Peyer's patch (tissue), 4 donors: Measurements from ENCODE around the gene SOCS7. TPM values are rescaled to one million over a fixed set of nuclear protein-coding genes. Genes with fewer than 3 reads are reported as not detected.
A peak's percentile ranks its signal among the peaks of the same experiment; 100 is the strongest.

Experiments used
- DNase-seq, 3 donors: peaks; one replicate each; pipeline ENCODE4 v3.0.0-alpha.2; 2017 to 2019
- H3K27ac ChIP-seq, 4 donors: fragments of 200-600 bp; sonication (generic); one replicate each; pipeline ENCODE4 v1.5.1; 2016 to 2019
- H3K27me3 ChIP-seq, 2 donors: fragments of 200-600 bp; sonication (generic); one replicate each; pipeline ENCODE4 v1.5.1; 2019
- H3K36me3 ChIP-seq, 3 donors: fragments of 200-600 bp; sonication (generic); one replicate each; pipeline ENCODE4 v1.5.1; 2016 to 2019
- H3K4me1 ChIP-seq, 4 donors: fragments of 200-600 bp; sonication (generic); one replicate each; pipeline ENCODE4 v1.5.1; 2016 to 2019
- H3K4me3 ChIP-seq, 4 donors: fragments of 200-600 bp; sonication (generic); 1 replicate in 3 of 4; 2 replicates in 1 of 4; pipeline ENCODE4 v1.5.1; 2016 to 2019; ENCODE audit warnings: mild to moderate bottlenecking in 1 of 4
- H3K9me3 ChIP-seq, 4 donors: fragments of 200-600 bp; sonication (generic); one replicate each; pipeline ENCODE4 v1.5.1; 2016 to 2019; ENCODE audit warnings: mild to moderate bottlenecking in 1 of 4
- POLR2A ChIP-seq, 2 donors: fragments of 450-650 bp; IDR thresholded peaks; one replicate each; pipeline ENCODE4 v1.5.1; 2017; ENCODE audit warnings: antibody characterized with exemption in 2 of 2, mild to moderate bottlenecking in 2 of 2, moderate library complexity in 2 of 2
- total RNA-seq, 4 donors: library from RNA; depleted of rRNA; stranded (reverse); fragments of >200 nt; gene quantifications; one replicate each; pipeline ENCODE4 v1.1.0, GENCODE V29; 2016
- TF ChIP-seq, protein P1 (sequence below), 6 experiments: fragments of 450-650 bp in 4 of 6; fragments of 200-600 bp in 2 of 6; sonication (generic) in 1 of 6; IDR thresholded peaks; one replicate each; pipeline ENCODE4 v1.5.1; 2017 to 2019; ENCODE audit warnings: antibody characterized with exemption in 6 of 6, mild to moderate bottlenecking in 3 of 6, moderate library complexity in 1 of 6

SOCS7 gene, protein sequence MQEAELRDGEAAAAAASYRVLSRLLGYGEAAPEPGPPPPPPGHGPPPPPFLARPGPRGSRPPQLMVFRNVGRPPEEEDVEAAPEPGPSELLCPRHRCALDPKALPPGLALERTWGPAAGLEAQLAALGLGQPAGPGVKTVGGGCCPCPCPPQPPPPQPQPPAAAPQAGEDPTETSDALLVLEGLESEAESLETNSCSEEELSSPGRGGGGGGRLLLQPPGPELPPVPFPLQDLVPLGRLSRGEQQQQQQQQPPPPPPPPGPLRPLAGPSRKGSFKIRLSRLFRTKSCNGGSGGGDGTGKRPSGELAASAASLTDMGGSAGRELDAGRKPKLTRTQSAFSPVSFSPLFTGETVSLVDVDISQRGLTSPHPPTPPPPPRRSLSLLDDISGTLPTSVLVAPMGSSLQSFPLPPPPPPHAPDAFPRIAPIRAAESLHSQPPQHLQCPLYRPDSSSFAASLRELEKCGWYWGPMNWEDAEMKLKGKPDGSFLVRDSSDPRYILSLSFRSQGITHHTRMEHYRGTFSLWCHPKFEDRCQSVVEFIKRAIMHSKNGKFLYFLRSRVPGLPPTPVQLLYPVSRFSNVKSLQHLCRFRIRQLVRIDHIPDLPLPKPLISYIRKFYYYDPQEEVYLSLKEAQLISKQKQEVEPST
- 10 to 100 TPM; 14.2 to 24.5 (median 16.1) TPM for total RNA-seq

DNA sequence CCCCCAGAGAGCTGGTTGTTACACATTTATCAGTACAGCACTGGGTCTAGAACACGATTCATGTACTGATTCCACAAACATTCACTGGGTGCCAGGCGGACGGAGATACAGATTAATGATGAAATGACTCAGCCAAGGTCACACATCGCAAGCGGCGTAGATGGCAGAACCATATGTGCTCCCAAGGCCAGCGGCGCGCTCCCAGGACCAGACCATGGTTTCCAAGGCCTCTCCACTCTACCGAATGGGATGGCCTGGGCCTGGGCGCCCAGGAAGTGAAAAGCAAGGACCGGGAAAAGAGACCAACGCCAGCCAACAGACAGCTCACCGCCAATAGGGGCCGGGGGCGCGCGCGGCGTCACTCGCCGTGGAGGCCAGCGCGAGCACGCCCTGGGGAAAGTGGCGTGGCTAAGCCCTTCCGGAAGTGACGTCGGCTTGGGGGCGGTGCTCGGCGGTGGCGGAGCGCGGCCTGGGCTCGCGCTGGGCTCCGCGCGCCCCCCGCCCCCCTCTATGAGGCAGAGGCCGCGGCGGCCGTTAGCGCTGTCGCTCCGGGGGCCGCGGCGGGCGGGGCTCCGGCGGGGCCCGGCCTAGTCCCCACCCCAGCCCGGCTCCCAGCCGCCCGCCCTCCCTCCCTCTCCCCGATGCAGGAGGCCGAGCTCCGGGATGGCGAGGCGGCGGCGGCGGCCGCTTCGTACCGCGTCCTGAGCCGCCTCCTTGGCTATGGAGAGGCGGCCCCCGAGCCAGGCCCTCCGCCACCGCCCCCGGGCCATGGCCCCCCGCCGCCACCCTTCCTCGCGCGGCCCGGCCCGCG lies at the start of gene SOCS7:
SOCS7 (plus strand) TSS at position 433 of the 811 bp plus-strand sequence; CDS start at position 642, 209 bp downstream.
- peaks cover 0 to 32% (median 0%) of the 10 kb centered on the region in 4 donors for H3K4me1 ChIP-seq
- H3K9me3 ChIP-seq = no peaks in the 10 kb centered on the region
- peak within 1 kb of the TSS; percentile 81 to 85 (median 83) for H3K27ac ChIP-seq
- DNase-seq = peak; percentile 91 to 97 (median 96)
- peak within 1 kb of the TSS; percentile 88 to 92 (median 90) for H3K4me3 ChIP-seq
- H3K27me3 ChIP-seq = no peaks in the 10 kb centered on the region
- no peaks in the 10 kb centered on the region for H3K36me3 ChIP-seq
- TF ChIP-seq, protein P1, sequence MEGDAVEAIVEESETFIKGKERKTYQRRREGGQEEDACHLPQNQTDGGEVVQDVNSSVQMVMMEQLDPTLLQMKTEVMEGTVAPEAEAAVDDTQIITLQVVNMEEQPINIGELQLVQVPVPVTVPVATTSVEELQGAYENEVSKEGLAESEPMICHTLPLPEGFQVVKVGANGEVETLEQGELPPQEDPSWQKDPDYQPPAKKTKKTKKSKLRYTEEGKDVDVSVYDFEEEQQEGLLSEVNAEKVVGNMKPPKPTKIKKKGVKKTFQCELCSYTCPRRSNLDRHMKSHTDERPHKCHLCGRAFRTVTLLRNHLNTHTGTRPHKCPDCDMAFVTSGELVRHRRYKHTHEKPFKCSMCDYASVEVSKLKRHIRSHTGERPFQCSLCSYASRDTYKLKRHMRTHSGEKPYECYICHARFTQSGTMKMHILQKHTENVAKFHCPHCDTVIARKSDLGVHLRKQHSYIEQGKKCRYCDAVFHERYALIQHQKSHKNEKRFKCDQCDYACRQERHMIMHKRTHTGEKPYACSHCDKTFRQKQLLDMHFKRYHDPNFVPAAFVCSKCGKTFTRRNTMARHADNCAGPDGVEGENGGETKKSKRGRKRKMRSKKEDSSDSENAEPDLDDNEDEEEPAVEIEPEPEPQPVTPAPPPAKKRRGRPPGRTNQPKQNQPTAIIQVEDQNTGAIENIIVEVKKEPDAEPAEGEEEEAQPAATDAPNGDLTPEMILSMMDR (IDR thresholded peaks at IDR 0.05) = no peak
- TF ChIP-seq POLR2A (IDR thresholded peaks at IDR 0.05) = peak; percentile 68 to 69

DNA sequence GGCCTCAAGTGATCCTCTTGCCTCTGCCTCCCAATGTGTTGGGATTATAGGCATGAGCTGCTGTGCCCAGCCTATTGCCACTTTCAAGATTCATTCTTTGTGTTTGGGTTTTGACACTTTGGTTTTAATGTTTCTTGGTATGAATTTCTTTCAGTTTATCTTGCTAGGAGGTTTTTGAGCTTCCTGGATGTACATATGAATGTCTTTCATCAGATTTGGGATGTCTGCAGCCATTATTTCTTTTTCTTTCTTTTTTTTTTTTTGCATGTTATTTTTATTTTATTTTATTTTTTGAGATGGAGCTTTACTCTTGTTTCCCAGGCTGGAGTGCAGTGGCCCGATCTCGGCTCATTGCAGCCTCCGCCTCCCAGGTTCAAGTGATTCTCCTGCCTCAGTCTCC lies 36.1 kb upstream of the SOCS7 start:
- H3K27ac ChIP-seq = no peak overlapping the region
- TF ChIP-seq POLR2A (IDR thresholded peaks at IDR 0.05) = no peak
- TF ChIP-seq, protein P1 (IDR thresholded peaks at IDR 0.05) = no peak
- H3K27me3 ChIP-seq = no peaks in the 10 kb centered on the region
- peaks cover 0 to 17% (median 0%) of the 10 kb centered on the region in 3 donors for H3K36me3 ChIP-seq
- no peak overlapping the region for H3K4me3 ChIP-seq
- H3K9me3 ChIP-seq = no peaks in the 10 kb centered on the region
- no peaks in the 10 kb centered on the region for H3K4me1 ChIP-seq
- no peak for DNase-seq

DNA sequence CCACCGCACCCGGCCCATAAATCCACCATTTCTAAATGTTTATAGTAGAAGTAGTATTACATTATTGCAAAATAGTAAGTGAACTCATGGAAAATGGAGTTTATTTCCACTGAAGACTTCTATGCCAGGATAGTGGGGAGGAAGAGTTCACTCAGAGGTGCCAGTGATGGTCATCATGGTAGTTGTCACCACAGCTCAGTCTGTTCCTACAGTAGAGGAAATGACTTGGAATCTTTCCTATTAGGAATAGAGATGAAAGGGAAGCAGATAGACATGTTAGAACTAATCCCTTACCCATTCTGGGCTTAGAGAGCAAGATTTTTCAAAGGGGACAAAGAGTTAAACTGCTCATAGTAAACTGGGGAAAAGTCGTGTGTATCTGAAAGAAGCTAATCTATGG lies 34.6 kb upstream of the SOCS7 start:
- no peaks in the 10 kb centered on the region for H3K4me1 ChIP-seq
- no peak for DNase-seq
- H3K4me3 ChIP-seq = no peak overlapping the region
- no peaks in the 10 kb centered on the region for H3K9me3 ChIP-seq
- H3K36me3 ChIP-seq = peaks cover 0 to 29% (median 0%) of the 10 kb centered on the region in 3 donors
- H3K27me3 ChIP-seq = no peaks in the 10 kb centered on the region
- TF ChIP-seq, protein P1 (IDR thresholded peaks at IDR 0.05) = no peak
- no peak for TF ChIP-seq POLR2A (IDR thresholded peaks at IDR 0.05)
- H3K27ac ChIP-seq = no peak overlapping the region

DNA sequence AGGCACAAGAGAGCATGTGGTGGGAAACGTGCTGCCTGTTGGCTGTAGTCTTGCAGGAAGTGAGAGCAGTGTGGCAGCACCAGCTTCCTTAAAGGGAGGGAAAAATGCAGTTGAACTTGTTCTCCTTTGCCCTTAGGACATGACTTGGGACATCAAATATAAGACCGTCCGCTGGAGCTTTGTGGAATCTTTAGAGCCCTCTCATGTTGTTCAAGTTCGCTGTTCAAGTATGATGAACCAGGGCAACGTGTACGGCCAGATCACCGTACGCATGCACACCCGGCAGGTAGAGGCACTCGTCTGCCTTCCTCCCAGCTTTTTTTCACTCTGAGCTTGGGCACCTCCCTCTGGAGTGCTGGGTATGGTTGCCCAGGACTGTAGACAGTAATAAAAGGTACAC lies 31.2 kb upstream of the SOCS7 start:
- no peak for DNase-seq
- H3K36me3 ChIP-seq = peaks cover 0 to 47% (median 0%) of the 10 kb centered on the region in 3 donors
- H3K27me3 ChIP-seq = no peaks in the 10 kb centered on the region
- H3K4me3 ChIP-seq = no peak overlapping the region
- TF ChIP-seq, protein P1 (IDR thresholded peaks at IDR 0.05) = no peak
- TF ChIP-seq POLR2A (IDR thresholded peaks at IDR 0.05) = no peak
- no peaks in the 10 kb centered on the region for H3K9me3 ChIP-seq
- H3K4me1 ChIP-seq = no peaks in the 10 kb centered on the region
- H3K27ac ChIP-seq = no peak overlapping the region

DNA sequence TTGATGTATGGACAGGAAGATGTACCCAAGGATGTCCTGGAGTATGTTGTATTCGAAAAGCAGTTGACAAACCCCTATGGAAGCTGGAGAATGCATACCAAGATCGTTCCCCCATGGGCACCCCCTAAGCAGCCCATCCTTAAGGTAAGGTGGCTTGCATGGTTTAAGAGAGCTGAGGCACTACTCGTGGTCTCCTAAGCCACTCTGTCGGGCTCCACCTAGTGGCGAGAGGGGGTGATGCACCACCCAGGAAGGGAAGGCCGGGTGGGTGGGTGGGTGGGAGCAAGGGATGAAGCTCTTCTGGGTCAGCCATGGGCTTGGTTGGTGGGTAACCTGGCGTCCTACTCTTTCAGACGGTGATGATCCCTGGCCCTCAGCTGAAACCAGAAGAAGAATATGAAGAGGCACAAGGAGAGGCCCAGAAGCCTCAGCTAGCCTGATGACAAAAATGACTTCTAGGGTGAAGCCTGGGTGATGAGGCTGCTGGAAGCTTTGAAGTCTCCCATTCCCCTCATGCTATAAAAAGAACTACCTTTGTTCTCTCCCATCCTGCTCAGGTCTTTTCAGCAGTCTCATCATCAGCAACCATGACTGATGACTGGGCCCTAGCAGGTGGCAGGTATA lies 29.4 kb upstream of the SOCS7 start:
- H3K27me3 ChIP-seq = no peaks in the 10 kb centered on the region
- no peaks in the 10 kb centered on the region for H3K9me3 ChIP-seq
- DNase-seq = peak; percentile 65 to 84 (median 69)
- H3K4me3 ChIP-seq = no peak overlapping the region
- TF ChIP-seq, protein P1 (IDR thresholded peaks at IDR 0.05) = peak in 5 of 6 experiments; percentile 21 to 91 (median 40)
- no peak for TF ChIP-seq POLR2A (IDR thresholded peaks at IDR 0.05)
- no peak overlapping the region for H3K27ac ChIP-seq
- H3K36me3 ChIP-seq = peaks cover 0 to 47% (median 0%) of the 10 kb centered on the region in 3 donors
- no peaks in the 10 kb centered on the region for H3K4me1 ChIP-seq
